Body of pancreas (tissue), 4 donors: ENCODE measurements around the gene SLC35E3.

Source experiments
- CTCF ChIP-seq, 7 experiments: fragments of 450-650 bp in 4 of 7; fragments of 200-600 bp in 3 of 7; sonication (generic) in 3 of 7; IDR thresholded peaks; one replicate each; pipeline ENCODE4 v1.5.1; 2016 to 2019; ENCODE audit warnings: antibody characterized with exemption in 7 of 7
- POLR2A ChIP-seq, 3 donors: fragments of 450-650 bp; IDR thresholded peaks; one replicate each; pipeline ENCODE4 v1.6.1; 2016; ENCODE audit warnings: antibody characterized with exemption in 3 of 3, mild to moderate bottlenecking in 2 of 3

- TF ChIP-seq POLR2A (IDR thresholded peaks at IDR 0.05) (peak in 1 of 3 donors; percentile 38), CTCF (IDR thresholded peaks at IDR 0.05) (peak in 1 of 7 experiments; percentile 7)
Observed at GRCh38 chr12:68804657-68805591, 58.9 kb downstream of the SLC35E3 start.
